ENCODE data around the gene NEURL1B.

The NEURL1B gene

GRCh38 chr5:172662596-172662995 is 21.5 kb downstream of the NEURL1B start:
- Histone ChIP-seq H3K4me3 (replicated peaks; ENCODE audit: insufficient read depth, low read length) (no peak overlapping the region), H3K27me3 (ENCODE audit: insufficient read depth, poor library complexity, severe bottlenecking) (no peaks in the 10 kb centered on the region), H3K27ac (replicated peaks) (no peak overlapping the region)
- DNase-seq (ENCODE audit: low read depth in 1 of 2, low spot score in 1 of 2), result no peak
- TF ChIP-seq GABPA (IDR thresholded peaks at IDR 0.05; ENCODE audit: low read depth), result no peak
- TF ChIP-seq CTCF (IDR thresholded peaks at IDR 0.05; ENCODE audit: insufficient read depth, low read length), result no peak
- no peak for TF ChIP-seq SPI1 (IDR thresholded peaks at IDR 0.05; ENCODE audit: borderline replicate concordance, low read depth)
- TF ChIP-seq, protein P1, sequence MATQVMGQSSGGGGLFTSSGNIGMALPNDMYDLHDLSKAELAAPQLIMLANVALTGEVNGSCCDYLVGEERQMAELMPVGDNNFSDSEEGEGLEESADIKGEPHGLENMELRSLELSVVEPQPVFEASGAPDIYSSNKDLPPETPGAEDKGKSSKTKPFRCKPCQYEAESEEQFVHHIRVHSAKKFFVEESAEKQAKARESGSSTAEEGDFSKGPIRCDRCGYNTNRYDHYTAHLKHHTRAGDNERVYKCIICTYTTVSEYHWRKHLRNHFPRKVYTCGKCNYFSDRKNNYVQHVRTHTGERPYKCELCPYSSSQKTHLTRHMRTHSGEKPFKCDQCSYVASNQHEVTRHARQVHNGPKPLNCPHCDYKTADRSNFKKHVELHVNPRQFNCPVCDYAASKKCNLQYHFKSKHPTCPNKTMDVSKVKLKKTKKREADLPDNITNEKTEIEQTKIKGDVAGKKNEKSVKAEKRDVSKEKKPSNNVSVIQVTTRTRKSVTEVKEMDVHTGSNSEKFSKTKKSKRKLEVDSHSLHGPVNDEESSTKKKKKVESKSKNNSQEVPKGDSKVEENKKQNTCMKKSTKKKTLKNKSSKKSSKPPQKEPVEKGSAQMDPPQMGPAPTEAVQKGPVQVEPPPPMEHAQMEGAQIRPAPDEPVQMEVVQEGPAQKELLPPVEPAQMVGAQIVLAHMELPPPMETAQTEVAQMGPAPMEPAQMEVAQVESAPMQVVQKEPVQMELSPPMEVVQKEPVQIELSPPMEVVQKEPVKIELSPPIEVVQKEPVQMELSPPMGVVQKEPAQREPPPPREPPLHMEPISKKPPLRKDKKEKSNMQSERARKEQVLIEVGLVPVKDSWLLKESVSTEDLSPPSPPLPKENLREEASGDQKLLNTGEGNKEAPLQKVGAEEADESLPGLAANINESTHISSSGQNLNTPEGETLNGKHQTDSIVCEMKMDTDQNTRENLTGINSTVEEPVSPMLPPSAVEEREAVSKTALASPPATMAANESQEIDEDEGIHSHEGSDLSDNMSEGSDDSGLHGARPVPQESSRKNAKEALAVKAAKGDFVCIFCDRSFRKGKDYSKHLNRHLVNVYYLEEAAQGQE (IDR thresholded peaks at IDR 0.05; ENCODE audit: insufficient replicate concordance, low read depth), result no peak
- no peak for TF ChIP-seq POLR2AphosphoS5 (IDR thresholded peaks at IDR 0.05; ENCODE audit: low read depth)

DNA sequence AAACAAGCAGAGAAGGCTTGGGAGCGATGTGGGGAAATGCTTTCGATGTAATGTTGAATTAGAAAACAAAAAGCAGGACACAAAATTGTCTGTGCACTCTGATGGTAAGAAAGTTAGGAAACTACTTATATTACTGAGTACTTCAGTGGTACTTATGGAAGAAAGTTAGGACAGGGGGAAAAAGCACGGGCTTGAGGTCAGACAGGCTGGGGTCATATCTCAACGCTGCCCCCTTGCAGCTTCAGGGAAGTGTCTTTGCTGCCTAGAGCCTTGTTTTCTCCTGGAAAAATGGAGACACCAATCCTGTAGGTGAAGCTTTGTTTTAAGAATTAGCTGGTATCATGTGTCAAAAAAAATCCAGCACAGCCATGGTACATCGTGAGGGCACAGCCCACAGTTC is 23.0 kb downstream of the NEURL1B start:
- no peak for DNase-seq (ENCODE audit: low read depth in 1 of 2, low spot score in 1 of 2)
- no peak overlapping the region for H3K27ac ChIP-seq (replicated peaks)
- no peaks in the 10 kb centered on the region for H3K27me3 ChIP-seq (ENCODE audit: insufficient read depth, poor library complexity, severe bottlenecking)
- no peak overlapping the region for H3K4me3 ChIP-seq (replicated peaks; ENCODE audit: insufficient read depth, low read length)
- TF ChIP-seq SPI1 (IDR thresholded peaks at IDR 0.05; ENCODE audit: borderline replicate concordance, low read depth) (no peak), CTCF (IDR thresholded peaks at IDR 0.05; ENCODE audit: insufficient read depth, low read length) (no peak), GABPA (IDR thresholded peaks at IDR 0.05; ENCODE audit: low read depth) (no peak), POLR2AphosphoS5 (IDR thresholded peaks at IDR 0.05; ENCODE audit: low read depth) (no peak)
- TF ChIP-seq, protein P1 (IDR thresholded peaks at IDR 0.05; ENCODE audit: insufficient replicate concordance, low read depth), result no peak

GRCh38 chr5:172664681-172665541 is 23.8 kb downstream of the NEURL1B start:
- TF ChIP-seq POLR2AphosphoS5 (IDR thresholded peaks at IDR 0.05; ENCODE audit: low read depth) (no peak), SPI1 (IDR thresholded peaks at IDR 0.05; ENCODE audit: borderline replicate concordance, low read depth) (no peak), GABPA (IDR thresholded peaks at IDR 0.05; ENCODE audit: low read depth) (no peak), CTCF (IDR thresholded peaks at IDR 0.05; ENCODE audit: insufficient read depth, low read length) (no peak)
- Histone ChIP-seq H3K27me3 (ENCODE audit: insufficient read depth, poor library complexity, severe bottlenecking) (no peaks in the 10 kb centered on the region), H3K4me3 (replicated peaks; ENCODE audit: insufficient read depth, low read length) (no peak overlapping the region), H3K27ac (replicated peaks) (no peak overlapping the region)
- DNase-seq (ENCODE audit: low read depth in 1 of 2, low spot score in 1 of 2), result no peak

Measured in HL-60 (cell line).